HL-60/S4 treated with phorbol 12-myristate 13-acetate at 8.2 ng/mL for 4 days and 3 days (cell line): ENCODE data around the gene ZFAND2B.

ENCODE experiments used
- in situ Hi-C: fragments of 300-500 bp; cut with MboI; formaldehyde crosslinking; loops from 2 replicates; pipeline ENCODE4 v1.15.0; 2022; ENCODE audit warnings: low sequenced_read_pairs

Gene ZFAND2B

GRCh38 chr2:219204425-219205164, 2.0 kb upstream of the ZFAND2B start:
- in situ Hi-C loops: no loop called here

- in situ Hi-C loops: no loop called here
These were observed 1.4 kb upstream of the ZFAND2B start for GRCh38 chr2:219205165-219205538.

GRCh38 chr2:219205981-219206327, 628 bp upstream of the ZFAND2B start:
- in situ Hi-C loops: no loop called here

- in situ Hi-C loops: no loop called here
These were observed 727 bp downstream of the ZFAND2B start for GRCh38 chr2:219207134-219207883.

- in situ Hi-C loops: no loop called here
These were observed 1.5 kb downstream of the ZFAND2B start for GRCh38 chr2:219207884-219208740.

- in situ Hi-C loops: no loop called here
These were observed 2.9 kb downstream of the ZFAND2B start for GRCh38 chr2:219209236-219210195.

- in situ Hi-C loops: no loop called here
These were observed 3.8 kb downstream of the ZFAND2B start for GRCh38 chr2:219210196-219210885.

GRCh38 chr2:219210886-219211362, 4.3 kb downstream of the ZFAND2B start:
- in situ Hi-C loops: no loop called here

GRCh38 chr2:219213026-219213415, 6.4 kb downstream of the ZFAND2B start:
- in situ Hi-C loops: no loop called here

- in situ Hi-C loops: no loop called here
These were observed 7.0 kb downstream of the ZFAND2B start for GRCh38 chr2:219213486-219214071.

GRCh38 chr2:219214141-219214540, 7.6 kb downstream of the ZFAND2B start:
- in situ Hi-C loops: no loop called here

- in situ Hi-C loops: no loop called here
These were observed 8.2 kb downstream of the ZFAND2B start for GRCh38 chr2:219214786-219215185.

GRCh38 chr2:219215871-219216534, 9.4 kb downstream of the ZFAND2B start:
- in situ Hi-C loops: no loop called here

- in situ Hi-C loops: no loop called here
These were observed 9.9 kb downstream of the ZFAND2B start for GRCh38 chr2:219216535-219216915.

GRCh38 chr2:219218217-219218731, 11.7 kb downstream of the ZFAND2B start:
- in situ Hi-C loops: no loop called here

GRCh38 chr2:219218732-219219701, 12.4 kb downstream of the ZFAND2B start, which contains the start of gene ABCB6:
Gene ABCB6, minus strand, starts transcription at chr2:219218958. Its CDS starts 285 bp downstream, at chr2:219218673.
- in situ Hi-C loops: no loop called here

- in situ Hi-C loops: no loop called here
These were observed 13.4 kb downstream of the ZFAND2B start for GRCh38 chr2:219219784-219220532.
